SK-N-SH (cell line): Measurements from ENCODE around the gene PLXNB3. TPM values are rescaled to one million over a fixed set of nuclear protein-coding genes. Genes with fewer than 3 reads are reported as not detected.
A peak's percentile ranks its signal among the peaks of the same experiment; 100 is the strongest.

Experiments used
- CTCF ChIA-PET: fragments of 300-600, 350-600 bp; formaldehyde crosslinking; extraction: SDS; loops from one replicate; lab custom pipeline; 2021; lab: Yijun Ruan, JAX
- POLR2A ChIA-PET: fragments of 350-600 bp; sonication (Branson Sonifier 250); formaldehyde crosslinking; extraction: SDS; loops from one replicate; lab custom pipeline; 2020; ENCODE audit warnings: antibody characterized with exemption, inconsistent platforms; lab: Yijun Ruan, JAX
- DNase-seq: peaks from one replicate; pipeline ENCODE4 v3.0.0; 2012
- H2AFZ ChIP-seq: fragments of 200-600 bp; sonication (generic); 2 replicates; pipeline ENCODE4 v1.8.1; 2016; ENCODE audit warnings: antibody characterized with exemption, mild to moderate bottlenecking, low read depth
- H3F3A ChIP-seq: fragments of 200-600 bp; sonication (generic); replicated peaks from 2 replicates; pipeline ENCODE3; 2016; ENCODE audit warnings: antibody characterized with exemption, mild to moderate bottlenecking; ENCODE audit not compliant: insufficient read depth
- H3K27ac ChIP-seq, 2 experiments: fragments of 200-500 bp in 1 of 2; fragments of 200-600 bp in 1 of 2; sonication (Bioruptor generic) in 1 of 2; sonication (generic), shearing (Covaris generic) in 1 of 2; 2 replicates each; pipeline versions ENCODE4 v1.5.1 to v1.6.1; 2014 to 2016; ENCODE audit warnings: low read depth in 2 of 2, inconsistent platforms in 1 of 2, low read length in 1 of 2, mild to moderate bottlenecking in 1 of 2, mixed read lengths in 1 of 2
- H3K27me3 ChIP-seq: fragments of 200-600 bp; sonication (generic), shearing (Covaris generic); 2 replicates; pipeline ENCODE4 v1.6.1; 2016; ENCODE audit warnings: mixed run types; ENCODE audit not compliant: insufficient read depth
- H3K36me3 ChIP-seq, 2 experiments: fragments of 200-500 bp in 1 of 2; fragments of 200-600 bp in 1 of 2; sonication (Bioruptor generic) in 1 of 2; sonication (generic) in 1 of 2; replicated peaks in 1 of 2; 2 replicates each; pipeline versions ENCODE3 to v1.5.1; 2014 to 2016; ENCODE audit warnings: low read length in 1 of 2, mild to moderate bottlenecking in 1 of 2; ENCODE audit not compliant: insufficient read depth in 2 of 2, control insufficient read depth in 1 of 2
- H3K4me1 ChIP-seq, 2 experiments: fragments of 200-500 bp in 1 of 2; fragments of 200-600 bp in 1 of 2; sonication (Bioruptor generic) in 1 of 2; sonication (generic), shearing (Covaris generic) in 1 of 2; 2 replicates each; pipeline versions ENCODE4 v1.5.1 to v1.6.1; 2014 to 2016; ENCODE audit warnings: low read depth in 1 of 2, low read length in 1 of 2, mixed run types in 1 of 2; ENCODE audit not compliant: insufficient read depth in 2 of 2, control insufficient read depth in 1 of 2
- H3K4me2 ChIP-seq: fragments of 200-600 bp; sonication (generic), shearing (Covaris generic); 2 replicates; pipeline ENCODE4 v1.6.1; 2017; ENCODE audit warnings: mixed run types
- H3K4me3 ChIP-seq, 2 experiments: fragments of 200-500 bp in 1 of 2; fragments of 200-600 bp in 1 of 2; sonication (Bioruptor generic) in 1 of 2; sonication (generic), shearing (Covaris generic) in 1 of 2; 2 replicates each; pipeline versions ENCODE4 v1.5.1 to v1.8.1; 2014 to 2016; ENCODE audit warnings: low read depth in 2 of 2, inconsistent platforms in 1 of 2, low read length in 1 of 2, mild to moderate bottlenecking in 1 of 2, mixed read lengths in 1 of 2, moderate library complexity in 1 of 2
- H3K79me2 ChIP-seq: fragments of 200-600 bp; sonication (generic); 2 replicates; pipeline ENCODE4 v1.8.1; 2017; ENCODE audit warnings: mild to moderate bottlenecking; ENCODE audit not compliant: insufficient read depth
- H3K9ac ChIP-seq: fragments of 200-600 bp; sonication (generic); 2 replicates; pipeline ENCODE4 v1.6.1; 2017; ENCODE audit warnings: mixed run types
- H3K9me2 ChIP-seq: fragments of 200-600 bp; sonication (generic); 2 replicates; pipeline ENCODE4 v1.6.1; 2017; ENCODE audit warnings: mixed run types
- H3K9me3 ChIP-seq: fragments of 200-600 bp; sonication (generic); 2 replicates; pipeline ENCODE4 v1.6.1; 2017; ENCODE audit warnings: mixed run types, mild to moderate bottlenecking, moderate library complexity
- H4K20me1 ChIP-seq: fragments of 200-600 bp; sonication (generic); 2 replicates; pipeline ENCODE4 v1.6.1; 2017; ENCODE audit warnings: mild to moderate bottlenecking, mixed run types; ENCODE audit not compliant: insufficient read depth
- EP300 ChIP-seq, 2 experiments: IDR thresholded peaks; 2 replicates each; pipeline versions ENCODE4 v1.4.0 to v1.6.1; 2012; ENCODE audit warnings: borderline replicate concordance in 1 of 2, low read depth in 1 of 2, low read length in 1 of 2
- FOXJ3 ChIP-seq: sonication (generic); formaldehyde crosslinking; IDR thresholded peaks from 2 replicates; pipeline ENCODE4 v1.5.1; 2020; ENCODE audit warnings: mild to moderate bottlenecking, missing genetic modification reagents
- NFIC ChIP-seq: IDR thresholded peaks from 2 replicates; pipeline ENCODE4 v1.4.0; 2012; ENCODE audit warnings: borderline replicate concordance
- POLR2AphosphoS5 ChIP-seq: IDR thresholded peaks from 2 replicates; pipeline ENCODE4 v1.6.1; 2012; ENCODE audit warnings: low read depth, low read length
- SIN3A ChIP-seq: IDR thresholded peaks from 2 replicates; pipeline ENCODE4 v1.6.1; 2012; ENCODE audit warnings: low read depth, mild to moderate bottlenecking, low read length, moderate library complexity, borderline replicate concordance
- WGBS: methylation state at CpG from one replicate; pipeline ENCODE4 v1.1.6; 2017; ENCODE audit warnings: low lambda C conversion rate; 5-methylcytosine and 5-hydroxymethylcytosine counted together
- polyA plus RNA-seq, 3 experiments: library from polyadenylated mRNA; depleted of rRNA; stranded (reverse); fragments of >200 nt; gene quantifications; 2 replicates each; pipeline ENCODE4 v1.2.3, GENCODE V29; 2012
- TF ChIP-seq, protein P1 (sequence below): IDR thresholded peaks from 2 replicates; pipeline ENCODE4 v1.6.1; 2012; ENCODE audit warnings: mild to moderate bottlenecking, low read depth, low read length, moderate library complexity
- TF ChIP-seq, protein P2 (sequence below): fragments of 200-600 bp; sonication (generic); IDR thresholded peaks from 2 replicates; pipeline ENCODE4 v1.6.1; 2017; ENCODE audit warnings: antibody characterized with exemption, mild to moderate bottlenecking, moderate library complexity

PLXNB3 gene
- polyA plus RNA-seq, 1 of the 3 experiments (the other 2 are of a cell fraction) = 15.5 TPM

DNA sequence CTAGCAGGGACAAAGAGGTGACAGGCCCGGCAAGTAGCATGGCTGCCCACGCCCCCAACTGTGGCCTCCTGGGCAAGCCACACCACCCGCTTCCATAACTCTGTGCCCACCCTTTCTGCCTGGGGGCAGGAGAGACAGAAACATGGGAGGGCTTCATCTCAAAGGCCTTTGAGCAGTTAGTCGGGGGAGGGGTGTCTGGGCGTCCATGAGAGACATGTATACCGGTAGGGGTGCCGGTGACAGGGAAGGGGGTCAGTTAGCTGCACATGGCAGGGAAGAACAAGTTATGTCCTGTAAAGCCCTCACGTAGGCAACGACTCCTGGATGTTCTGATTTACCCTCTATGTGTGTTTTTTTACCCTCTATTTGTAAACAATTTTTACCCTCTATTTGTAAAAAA is 57.0 kb downstream of the PLXNB3 start:
- H2AFZ ChIP-seq = no peak overlapping the region
- H3K27me3 ChIP-seq = peaks cover 28% of the 10 kb centered on the region
- 50% methylated on average over 9 of the region's 9 CpGs for WGBS
- no peak overlapping the region for H3K9ac ChIP-seq
- POLR2A ChIA-PET = no interaction called here
- TF ChIP-seq NFIC = no peak
- TF ChIP-seq, protein P1, sequence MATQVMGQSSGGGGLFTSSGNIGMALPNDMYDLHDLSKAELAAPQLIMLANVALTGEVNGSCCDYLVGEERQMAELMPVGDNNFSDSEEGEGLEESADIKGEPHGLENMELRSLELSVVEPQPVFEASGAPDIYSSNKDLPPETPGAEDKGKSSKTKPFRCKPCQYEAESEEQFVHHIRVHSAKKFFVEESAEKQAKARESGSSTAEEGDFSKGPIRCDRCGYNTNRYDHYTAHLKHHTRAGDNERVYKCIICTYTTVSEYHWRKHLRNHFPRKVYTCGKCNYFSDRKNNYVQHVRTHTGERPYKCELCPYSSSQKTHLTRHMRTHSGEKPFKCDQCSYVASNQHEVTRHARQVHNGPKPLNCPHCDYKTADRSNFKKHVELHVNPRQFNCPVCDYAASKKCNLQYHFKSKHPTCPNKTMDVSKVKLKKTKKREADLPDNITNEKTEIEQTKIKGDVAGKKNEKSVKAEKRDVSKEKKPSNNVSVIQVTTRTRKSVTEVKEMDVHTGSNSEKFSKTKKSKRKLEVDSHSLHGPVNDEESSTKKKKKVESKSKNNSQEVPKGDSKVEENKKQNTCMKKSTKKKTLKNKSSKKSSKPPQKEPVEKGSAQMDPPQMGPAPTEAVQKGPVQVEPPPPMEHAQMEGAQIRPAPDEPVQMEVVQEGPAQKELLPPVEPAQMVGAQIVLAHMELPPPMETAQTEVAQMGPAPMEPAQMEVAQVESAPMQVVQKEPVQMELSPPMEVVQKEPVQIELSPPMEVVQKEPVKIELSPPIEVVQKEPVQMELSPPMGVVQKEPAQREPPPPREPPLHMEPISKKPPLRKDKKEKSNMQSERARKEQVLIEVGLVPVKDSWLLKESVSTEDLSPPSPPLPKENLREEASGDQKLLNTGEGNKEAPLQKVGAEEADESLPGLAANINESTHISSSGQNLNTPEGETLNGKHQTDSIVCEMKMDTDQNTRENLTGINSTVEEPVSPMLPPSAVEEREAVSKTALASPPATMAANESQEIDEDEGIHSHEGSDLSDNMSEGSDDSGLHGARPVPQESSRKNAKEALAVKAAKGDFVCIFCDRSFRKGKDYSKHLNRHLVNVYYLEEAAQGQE = no peak
- TF ChIP-seq, protein P2, sequence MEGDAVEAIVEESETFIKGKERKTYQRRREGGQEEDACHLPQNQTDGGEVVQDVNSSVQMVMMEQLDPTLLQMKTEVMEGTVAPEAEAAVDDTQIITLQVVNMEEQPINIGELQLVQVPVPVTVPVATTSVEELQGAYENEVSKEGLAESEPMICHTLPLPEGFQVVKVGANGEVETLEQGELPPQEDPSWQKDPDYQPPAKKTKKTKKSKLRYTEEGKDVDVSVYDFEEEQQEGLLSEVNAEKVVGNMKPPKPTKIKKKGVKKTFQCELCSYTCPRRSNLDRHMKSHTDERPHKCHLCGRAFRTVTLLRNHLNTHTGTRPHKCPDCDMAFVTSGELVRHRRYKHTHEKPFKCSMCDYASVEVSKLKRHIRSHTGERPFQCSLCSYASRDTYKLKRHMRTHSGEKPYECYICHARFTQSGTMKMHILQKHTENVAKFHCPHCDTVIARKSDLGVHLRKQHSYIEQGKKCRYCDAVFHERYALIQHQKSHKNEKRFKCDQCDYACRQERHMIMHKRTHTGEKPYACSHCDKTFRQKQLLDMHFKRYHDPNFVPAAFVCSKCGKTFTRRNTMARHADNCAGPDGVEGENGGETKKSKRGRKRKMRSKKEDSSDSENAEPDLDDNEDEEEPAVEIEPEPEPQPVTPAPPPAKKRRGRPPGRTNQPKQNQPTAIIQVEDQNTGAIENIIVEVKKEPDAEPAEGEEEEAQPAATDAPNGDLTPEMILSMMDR = no peak
- no peak for TF ChIP-seq SIN3A
- TF ChIP-seq FOXJ3 (CRISPR knock-in tag) = no peak
- TF ChIP-seq EP300 (IDR thresholded peaks at IDR 0.05; ENCODE audit: borderline replicate concordance in 1 of 2, low read depth in 1 of 2, low read length in 1 of 2) = no peak
- H3K36me3 ChIP-seq = no peaks in the 10 kb centered on the region
- H3K9me3 ChIP-seq = no peaks in the 10 kb centered on the region
- peak overlapping the region in 1 of 2 experiments; percentile 3; a peak in 2 of 4 replicates for H3K27ac ChIP-seq
- peaks cover 0 to 30% of the 10 kb centered on the region in 2 experiments; a peak in 1 of 4 replicates for H3K4me1 ChIP-seq
- no peaks in the 10 kb centered on the region for H3K79me2 ChIP-seq
- H3K4me2 ChIP-seq = no peak overlapping the region
- H4K20me1 ChIP-seq = no peaks in the 10 kb centered on the region
- CTCF ChIA-PET = interaction anchor here (1.2 kb wide), 1 partner anchor 13 kb away, joined by 4 read pairs; no protein-coding TSS in a partner anchor
- peak; percentile 30 for DNase-seq
- H3K4me3 ChIP-seq = no peak overlapping the region
- no peaks in the 10 kb centered on the region for H3K9me2 ChIP-seq
- H3F3A ChIP-seq = no peaks in the 10 kb centered on the region

DNA sequence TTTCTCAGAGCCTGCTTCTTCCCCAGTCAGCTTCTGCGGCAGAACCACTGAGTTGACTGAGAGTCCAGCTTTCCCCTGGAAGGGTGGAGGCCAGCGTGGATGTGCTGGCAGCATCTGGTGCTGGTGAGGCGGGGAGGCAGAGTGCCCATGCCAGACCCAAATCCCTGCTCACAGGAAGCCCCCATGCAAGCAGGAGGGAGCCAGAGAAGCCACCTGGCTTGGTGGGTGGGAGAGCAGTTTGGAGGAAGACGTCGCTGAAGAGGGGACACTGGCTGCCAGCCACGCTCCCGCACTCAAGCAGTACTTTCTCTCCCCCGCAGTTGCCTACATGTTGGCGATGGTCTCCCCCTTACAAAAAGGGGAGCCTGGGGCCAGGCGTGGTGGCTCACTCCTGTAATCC is 60.3 kb downstream of the PLXNB3 start:
- H3K9me3 ChIP-seq = no peaks in the 10 kb centered on the region
- no peak overlapping the region for H3K27ac ChIP-seq
- H3K4me1 ChIP-seq = peaks cover 0 to 19% of the 10 kb centered on the region in 2 experiments; a peak in 1 of 4 replicates
- no peak overlapping the region for H3K4me3 ChIP-seq
- peaks cover 40% of the 10 kb centered on the region for H3K27me3 ChIP-seq
- no peaks in the 10 kb centered on the region for H3K36me3 ChIP-seq
- peaks cover 5% of the 10 kb centered on the region for H3F3A ChIP-seq
- TF ChIP-seq POLR2AphosphoS5 = no peak
- ChIA-PET POLR2A (no interaction called here), CTCF (no interaction called here)
- DNase-seq = peak; percentile 3
- H2AFZ ChIP-seq = no peak overlapping the region
- no peaks in the 10 kb centered on the region for H3K9me2 ChIP-seq
- no peak overlapping the region for H3K9ac ChIP-seq
- peaks cover 5% of the 10 kb centered on the region; the same call in 1 of the 2 replicates for H4K20me1 ChIP-seq
- no peaks in the 10 kb centered on the region for H3K79me2 ChIP-seq
- H3K4me2 ChIP-seq = no peak overlapping the region
- WGBS = 71% methylated on average over 8 of the region's 10 CpGs
